GM18861 (cell line): ENCODE results near the gene EGFR.

Source experiments
- ATAC-seq: cut with Tn5 transposase; IDR thresholded peaks from one replicate; pipeline ENCODE4 v1.9.1; 2021; ENCODE audit not compliant: unreplicated experiment

Gene EGFR

DNA sequence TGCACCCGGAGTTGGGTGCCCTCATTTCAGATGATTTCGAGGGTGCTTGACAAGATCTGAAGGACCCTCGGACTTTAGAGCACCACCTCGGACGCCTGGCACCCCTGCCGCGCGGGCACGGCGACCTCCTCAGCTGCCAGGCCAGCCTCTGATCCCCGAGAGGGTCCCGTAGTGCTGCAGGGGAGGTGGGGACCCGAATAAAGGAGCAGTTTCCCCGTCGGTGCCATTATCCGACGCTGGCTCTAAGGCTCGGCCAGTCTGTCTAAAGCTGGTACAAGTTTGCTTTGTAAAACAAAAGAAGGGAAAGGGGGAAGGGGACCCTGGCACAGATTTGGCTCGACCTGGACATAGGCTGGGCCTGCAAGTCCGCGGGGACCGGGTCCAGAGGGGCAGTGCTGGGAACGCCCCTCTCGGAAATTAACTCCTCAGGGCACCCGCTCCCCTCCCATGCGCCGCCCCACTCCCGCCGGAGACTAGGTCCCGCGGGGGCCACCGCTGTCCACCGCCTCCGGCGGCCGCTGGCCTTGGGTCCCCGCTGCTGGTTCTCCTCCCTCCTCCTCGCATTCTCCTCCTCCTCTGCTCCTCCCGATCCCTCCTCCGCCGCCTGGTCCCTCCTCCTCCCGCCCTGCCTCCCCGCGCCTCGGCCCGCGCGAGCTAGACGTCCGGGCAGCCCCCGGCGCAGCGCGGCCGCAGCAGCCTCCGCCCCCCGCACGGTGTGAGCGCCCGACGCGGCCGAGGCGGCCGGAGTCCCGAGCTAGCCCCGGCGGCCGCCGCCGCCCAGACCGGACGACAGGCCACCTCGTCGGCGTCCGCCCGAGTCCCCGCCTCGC is at the start of gene EGFR:
TSS of gene EGFR (plus strand) at position 657 of the 830 bp plus-strand sequence. CDS start 261 bp downstream, outside the sequence.
- ATAC-seq: no peak

DNA sequence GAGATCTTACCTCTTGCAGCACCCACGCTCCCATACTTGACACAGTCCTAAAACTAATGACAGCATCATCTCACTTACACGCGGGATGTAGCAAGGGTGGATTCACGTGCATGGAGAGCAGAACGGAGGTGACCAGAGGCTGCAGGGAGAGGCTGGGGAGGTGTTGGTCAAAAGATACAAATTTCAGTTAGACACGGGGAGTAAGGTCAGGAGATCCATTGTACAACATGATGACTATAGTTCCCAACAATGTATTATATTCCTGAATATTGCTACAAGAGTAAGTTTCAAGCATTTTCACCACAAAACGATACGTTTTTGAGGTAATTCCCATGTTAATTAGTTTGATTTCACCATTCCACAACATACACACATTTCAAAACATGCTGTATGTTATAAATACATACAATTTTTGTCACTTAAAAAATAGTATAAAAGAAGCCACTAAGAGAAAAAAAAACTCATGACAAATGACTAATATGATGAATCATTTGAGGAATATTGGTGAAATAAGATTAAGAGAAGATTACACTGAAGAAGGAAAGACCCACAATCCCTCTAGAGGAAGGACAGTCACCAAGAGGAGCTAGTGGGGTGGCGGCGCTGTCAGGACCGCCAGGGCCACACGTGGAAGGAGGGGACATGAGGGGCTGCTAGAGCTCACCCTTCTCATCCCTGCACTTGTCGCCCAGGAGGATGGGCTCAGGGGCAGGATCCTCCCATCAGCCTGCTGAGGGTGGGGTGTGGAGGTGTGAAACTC is 49.4 kb upstream of the EGFR start:
- ATAC-seq: no peak

DNA sequence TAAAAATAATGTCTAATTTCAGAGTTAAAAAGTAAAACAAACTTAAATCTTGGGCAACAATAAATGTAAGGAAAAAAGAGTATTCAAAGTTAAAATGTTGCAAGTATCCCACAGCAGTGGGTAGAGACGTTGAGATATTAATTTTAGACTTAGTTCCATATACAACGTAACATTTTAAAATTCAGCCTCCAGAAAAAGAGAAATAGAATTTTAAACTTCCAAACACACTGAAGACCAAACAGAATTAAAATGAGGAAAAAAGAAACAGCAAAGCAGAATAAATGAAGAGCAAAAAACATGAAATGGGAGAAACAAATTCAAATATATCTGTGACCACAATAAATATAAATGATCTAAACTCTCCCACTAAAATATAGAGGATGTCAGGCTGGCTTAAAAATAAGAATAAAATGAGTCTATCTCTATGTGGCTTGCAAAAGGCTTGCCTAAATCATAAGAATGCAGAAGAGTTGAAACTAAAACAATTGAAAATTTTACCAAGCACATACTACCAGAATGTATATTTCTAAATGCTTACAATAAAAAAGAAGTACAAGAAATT is 46.0 kb upstream of the EGFR start:
- ATAC-seq: no peak

DNA sequence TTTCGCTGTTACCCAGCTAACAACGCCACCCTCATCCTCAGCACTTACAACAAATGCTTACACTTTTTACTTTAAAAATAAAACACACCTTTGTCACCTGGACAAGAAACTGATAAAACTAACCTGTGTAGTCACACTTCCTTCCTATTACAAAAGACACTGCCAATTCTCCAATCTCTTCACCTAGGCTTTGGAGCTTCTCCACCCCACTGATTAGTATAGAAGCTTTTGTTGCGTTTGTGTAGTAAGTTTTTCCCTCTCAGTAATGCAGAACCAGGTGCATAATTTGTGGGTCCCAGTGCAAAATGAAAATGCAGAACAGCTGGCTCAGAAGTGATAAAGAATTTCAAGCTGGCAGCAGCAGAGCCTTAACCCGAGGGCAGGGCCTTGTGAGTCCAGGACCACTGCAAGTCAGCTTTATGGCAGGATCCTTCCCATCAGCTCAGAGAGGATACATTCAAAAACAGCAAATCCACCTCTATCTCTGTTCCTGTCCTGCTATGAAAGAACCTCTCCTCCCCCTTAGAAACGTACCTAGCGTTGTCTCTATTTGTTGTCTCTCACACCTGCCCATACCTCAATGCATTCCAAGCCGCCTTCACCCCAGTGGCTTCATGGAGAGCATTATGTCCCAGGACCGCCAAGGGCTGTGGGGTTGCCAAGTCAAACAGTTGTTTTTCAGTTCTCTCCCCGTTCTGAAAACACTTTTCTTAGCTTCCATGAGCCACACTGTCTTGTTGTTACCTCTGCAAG is 40.3 kb upstream of the EGFR start:
- no peak for ATAC-seq

DNA sequence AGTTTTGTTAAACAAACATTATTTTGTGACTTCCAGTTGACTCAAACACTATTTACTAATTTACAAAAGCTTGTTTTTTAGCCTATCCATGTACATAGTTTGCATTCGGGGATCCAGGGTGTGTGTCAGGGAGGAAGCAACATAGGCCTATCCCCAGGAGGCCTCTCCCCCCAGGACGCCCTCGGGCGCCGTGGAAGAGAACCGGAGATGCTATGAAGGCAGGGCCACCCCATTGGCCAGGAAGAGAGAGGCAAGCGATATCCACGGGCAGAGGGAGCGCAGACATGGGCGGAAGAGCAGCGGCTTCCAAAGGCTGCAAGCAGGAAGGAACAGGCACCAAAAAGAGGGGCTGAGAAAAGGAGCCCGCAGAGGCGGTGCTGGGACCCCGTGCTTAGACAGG is 38.3 kb upstream of the EGFR start:
- no peak for ATAC-seq

DNA sequence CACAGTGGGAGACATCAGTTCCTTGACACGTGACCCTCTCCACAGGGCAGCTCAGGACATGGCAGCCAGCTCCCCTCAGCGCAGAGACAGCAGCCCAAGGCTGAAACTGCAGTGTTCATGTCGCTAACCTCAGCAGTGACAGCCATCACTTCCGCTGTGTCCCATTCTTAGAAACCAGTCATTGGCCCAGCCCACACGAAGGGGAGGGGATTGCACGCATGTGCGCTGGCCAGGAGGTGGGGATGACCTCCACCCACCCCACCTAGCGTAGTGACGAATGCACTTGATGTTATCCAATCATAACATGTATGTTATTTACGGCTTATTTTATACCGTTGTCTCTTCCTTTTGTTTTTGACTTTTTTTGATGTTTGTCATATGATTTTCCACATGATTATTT is 36.9 kb upstream of the EGFR start:
- ATAC-seq: no peak

DNA sequence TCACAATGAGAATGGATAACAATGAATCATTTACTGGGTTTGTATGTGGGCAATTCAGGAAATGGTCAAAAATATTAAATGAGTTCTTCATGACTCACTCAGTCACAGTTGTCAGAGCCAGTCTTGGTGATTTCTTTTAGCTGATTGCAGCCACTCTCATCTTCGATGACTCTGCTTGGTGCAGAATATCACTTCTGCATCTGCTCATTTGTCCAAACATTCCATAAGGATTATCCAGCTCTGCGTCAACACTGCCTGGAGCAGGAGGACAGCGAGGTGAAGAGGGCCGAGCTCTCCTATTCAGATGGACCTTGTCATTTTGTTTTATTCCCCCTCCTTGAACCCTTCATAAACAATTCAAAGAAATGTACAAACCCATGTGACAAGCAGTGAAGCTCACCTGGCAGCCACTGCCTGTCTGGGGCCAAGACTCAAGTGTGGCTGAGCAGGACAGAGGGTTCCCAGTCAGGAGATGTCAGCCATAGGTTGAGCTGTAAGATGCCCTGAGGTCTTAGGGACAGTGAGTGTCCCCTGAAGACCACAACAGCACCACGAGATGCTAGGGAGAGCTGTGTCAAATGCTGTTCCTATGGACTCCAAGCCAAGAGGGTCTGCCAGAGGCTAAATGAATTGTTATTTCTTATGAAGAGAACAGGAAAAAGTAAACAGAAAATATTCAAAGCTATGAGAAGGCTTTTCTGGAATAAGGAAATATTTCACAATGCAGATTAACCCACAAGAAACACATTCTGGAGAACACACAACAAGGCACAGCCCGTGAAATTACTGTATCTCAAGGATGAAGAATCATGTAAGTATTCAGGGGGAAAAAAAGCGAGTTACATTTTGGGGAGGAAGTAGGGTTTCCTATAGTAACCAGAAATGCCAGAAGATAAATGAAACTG is 33.1 kb upstream of the EGFR start:
- ATAC-seq: no peak

DNA sequence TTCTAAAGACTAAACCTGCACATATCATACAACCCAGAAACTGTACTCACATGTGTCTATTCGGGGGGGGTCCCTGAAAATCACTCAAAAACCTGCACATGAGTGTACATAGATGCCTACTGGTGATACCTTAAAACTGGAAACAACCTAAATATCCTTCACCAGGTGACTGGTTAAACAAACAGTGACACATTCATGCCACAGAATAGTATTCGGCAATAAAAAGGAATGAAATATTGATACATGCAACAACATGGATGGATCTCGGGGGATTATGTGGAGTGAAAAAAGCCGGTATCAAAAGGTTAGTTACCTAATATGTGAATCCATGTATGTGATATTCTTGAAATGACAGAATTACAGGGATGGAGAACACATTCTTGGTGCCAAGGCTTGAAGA is 32.1 kb upstream of the EGFR start:
- ATAC-seq: no peak

DNA sequence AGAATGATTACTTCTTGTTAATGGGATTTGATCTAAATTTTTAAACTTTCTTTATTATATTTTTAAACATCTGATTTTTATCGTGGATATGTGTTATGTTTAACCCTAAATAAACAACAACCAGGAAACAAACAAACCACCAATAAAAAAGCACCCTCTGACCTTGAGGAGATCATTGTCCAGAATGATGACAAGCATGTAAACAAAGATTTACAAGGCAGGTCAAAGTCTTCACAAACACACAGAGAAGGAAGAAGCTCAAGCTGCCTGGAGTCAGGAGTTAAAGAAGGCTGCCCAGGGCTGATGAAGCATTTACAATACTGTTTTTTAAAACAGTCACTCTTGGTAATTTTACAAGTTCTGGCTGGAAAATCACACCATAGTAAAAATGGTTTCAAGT is 31.0 kb upstream of the EGFR start:
- no peak for ATAC-seq

DNA sequence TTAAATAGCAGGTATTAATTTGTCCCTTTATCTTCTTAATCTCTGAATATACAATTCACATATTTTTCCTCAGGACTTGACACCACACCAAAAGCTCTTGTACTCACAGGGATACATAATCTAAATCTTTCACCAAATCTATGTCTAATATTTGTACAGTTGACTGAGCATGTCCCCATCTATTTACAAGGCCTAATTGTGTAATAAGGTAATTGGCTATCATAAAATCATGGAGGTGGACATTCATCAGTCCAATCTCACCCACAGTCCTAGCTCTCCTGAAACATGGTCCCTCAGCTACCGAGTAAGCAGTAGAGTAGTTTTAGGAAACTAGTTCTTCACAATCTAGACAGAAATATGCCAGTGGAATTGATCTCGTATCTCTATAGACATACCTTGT is 30.3 kb upstream of the EGFR start:
- ATAC-seq: no peak

DNA sequence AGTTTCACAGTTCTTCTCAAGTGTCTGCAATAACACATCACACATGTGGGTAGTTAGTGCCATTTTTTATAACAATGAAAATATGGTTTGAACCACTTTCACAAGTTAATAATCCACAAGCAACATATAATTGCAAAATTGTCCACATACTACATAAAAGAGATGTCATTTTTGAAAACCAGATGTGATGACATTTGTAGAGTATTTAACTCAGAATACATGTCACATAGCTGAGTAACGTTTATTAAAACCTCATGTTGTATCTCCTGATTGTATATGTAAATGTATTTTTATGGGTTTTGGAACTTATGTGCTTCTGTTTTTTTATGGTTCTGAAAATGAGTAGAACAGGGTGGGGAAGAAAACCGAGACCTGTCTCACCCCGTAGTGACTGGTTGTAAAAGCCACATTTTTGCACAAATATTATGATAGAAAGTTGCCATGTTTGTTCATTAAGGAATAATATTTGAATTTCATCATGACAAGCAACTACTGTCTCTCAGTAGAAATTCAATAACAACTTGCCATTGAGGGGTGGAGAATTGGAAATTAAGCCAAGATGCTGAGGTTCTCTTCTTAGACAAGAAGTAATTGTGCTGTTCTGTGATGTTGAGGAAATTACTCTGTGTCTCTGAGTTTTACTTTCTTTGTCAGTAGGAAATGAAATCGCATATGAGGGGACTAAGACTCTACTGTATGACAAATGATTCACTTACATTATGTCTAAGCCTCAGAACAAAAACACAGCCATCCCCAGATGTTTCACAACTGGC is 29.2 kb upstream of the EGFR start:
- no peak for ATAC-seq

DNA sequence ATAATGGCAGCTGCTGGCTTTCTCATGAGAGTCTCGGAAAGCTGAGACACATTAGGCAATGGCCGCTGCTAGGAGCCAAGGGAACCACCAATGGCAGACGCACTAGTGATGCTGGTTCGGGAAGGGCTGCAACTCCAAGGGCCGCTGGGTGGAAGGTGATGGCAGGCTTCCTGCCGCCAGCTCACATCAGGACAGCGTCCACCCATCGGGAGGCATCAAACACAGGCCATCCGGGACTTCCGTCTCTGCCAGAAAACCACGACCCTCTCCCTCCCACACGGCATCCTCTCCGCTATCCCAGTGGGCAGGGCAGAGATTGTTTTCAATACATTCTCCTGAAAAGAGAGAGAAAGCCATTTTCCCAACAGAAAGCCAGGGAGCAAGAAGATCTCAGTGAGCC is 27.5 kb upstream of the EGFR start:
- ATAC-seq: no peak

DNA sequence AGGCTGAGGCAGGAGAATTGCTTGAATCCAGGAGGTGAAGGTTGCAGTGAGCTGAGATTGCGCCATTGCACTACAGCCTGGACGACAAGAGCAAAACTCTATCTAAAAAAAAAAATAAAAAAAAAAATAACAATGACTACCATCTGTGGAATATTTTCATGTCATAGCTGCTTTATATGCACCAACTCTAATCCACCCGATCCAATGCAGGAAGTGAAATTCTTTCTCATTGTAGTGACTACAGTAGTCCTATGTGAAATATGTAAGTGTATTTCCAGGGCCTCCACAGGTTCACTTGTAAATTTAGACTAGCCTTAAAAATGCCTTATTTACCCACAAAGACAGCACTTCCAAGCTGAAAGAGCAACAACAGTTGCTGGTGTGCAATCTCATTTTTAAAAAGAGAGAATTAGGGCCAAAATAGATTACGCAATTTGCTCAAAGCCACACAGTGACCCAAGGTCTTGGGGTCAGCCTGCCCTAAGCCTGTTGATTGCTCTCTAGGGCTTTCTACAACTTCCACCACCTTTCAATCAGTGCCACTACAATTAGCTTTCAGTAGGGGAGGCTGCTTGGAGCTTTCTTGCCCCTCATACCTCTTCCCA is 25.8 kb upstream of the EGFR start:
- ATAC-seq: no peak

DNA sequence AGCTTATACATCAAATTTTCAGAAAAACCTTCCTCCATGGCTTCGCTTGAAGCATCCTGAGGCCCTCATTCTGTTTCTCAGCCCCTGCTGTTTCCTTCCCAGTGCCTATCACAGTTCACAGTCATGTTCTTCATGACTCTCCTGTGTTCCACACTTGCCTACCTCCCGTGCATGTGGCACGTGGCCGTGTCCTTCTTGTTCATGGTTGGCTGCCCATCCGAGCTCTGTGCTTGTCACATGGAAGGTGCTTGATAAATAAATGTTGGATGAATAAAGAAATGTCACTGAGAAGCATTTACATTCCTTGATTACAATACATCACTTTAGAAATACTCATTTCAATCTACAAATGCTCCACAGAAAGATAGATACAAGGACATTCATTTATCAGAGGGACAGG is 23.7 kb upstream of the EGFR start:
- no peak for ATAC-seq

DNA sequence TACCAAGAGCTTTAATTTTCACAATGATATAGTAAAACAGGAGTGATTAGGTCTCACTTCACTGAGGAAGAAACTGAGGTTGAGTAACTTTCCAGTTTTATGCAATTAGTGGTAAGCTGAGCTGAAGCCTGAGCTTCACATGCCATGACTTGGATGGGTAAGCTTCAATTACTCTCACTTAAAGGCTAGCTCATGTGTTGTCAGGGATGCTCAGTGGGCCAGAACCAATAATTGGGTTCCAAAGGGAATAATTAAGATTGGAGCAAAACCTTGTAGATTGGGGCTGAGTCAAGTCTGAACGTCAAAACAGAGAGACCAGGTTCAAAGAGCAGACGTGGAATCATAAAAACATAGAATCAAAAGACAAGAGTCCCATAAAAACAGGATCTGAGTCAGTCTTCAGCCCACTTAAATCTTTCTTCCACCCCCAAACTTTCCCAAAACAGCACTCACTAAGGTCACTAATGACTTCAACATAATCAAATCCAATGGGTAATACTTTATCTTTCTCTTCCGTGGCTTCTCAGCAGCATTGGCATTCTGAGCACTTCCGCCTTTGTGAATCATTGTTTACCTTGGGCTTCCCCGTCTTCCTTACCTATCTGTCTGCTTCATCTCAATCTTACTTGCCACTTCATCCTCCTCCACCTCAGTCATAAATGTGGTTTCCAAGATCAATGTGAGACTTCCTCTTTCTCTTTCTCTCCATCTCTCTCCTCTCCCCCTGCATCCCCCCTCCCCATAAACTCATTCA is 23.0 kb upstream of the EGFR start:
- peak; percentile 85 for ATAC-seq

DNA sequence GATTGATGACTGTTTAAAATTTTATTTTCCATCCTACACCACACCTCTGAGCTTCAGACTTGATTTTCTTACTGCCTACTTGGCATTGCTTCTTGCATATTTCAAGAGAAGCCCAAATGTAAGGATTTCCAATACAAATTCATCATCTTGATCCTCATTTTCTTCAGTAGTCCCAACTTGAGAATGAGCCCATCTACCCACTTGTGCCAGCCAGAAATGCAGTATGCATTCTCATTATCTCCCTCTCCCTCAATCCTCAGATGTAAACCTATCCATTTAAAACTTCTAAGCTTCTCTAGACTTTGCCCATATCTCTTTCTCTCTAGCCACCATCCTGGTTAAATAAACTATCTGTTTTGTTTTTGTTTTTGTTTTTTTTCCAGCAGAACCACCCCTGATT is 22.4 kb upstream of the EGFR start:
- ATAC-seq: no peak

DNA sequence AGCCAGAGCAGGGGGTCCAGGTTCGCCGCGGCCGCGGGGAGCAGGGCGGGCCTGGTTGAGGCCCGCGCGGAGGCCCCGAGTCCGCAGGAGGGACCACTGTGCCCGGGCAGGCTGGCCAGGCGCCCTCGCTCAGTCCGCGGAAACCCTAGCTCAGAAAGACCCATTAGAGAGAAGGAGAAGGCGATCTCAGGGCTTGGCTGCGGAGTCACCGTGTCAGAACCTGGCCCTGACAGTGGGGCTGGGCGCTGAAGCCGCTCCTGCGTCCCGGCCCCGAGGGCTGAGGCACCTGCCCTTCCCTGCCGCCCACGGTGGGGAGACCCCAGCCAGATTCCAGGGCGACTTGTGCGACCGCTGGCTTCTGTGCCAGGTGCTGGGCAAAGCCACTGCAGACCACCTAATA is 14.2 kb upstream of the EGFR start:
- ATAC-seq: no peak

DNA sequence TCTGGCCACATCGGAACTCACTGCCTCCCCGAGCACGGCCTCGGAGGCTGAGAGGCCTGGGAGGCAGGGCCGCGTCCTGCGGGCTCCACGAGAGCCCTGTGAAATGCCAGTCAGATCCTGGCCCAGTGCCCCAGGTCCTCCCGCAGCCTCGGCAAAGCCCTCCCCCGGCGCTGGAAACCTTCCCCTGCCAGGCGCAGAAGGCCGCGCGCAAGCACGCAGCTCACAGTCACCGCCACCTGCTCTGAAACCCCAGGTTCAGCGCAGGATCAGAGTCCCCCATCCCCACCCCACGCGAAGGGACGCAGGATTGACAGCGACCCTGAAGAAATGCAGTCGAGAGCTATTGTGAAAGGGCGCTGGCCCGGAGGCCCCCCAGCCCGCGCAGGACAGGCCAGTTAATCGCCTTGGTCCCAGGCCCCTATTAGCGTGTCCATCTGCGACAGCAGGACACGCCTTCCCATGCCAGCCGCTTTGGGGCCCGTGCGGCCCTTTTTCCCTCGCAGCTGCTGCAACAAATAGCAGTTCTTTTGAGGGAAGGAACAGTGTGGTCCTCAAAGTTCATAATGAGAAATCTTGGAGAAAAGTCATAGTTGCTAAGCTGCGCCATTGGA is 13.5 kb upstream of the EGFR start:
- no peak for ATAC-seq
